GM23248 (cell line): ENCODE results near the gene RPS6KA4. TPM values are rescaled to one million over a fixed set of nuclear protein-coding genes. Genes with fewer than 3 reads are reported as not detected.

Experiments
- DNase-seq: peaks from one replicate; pipeline ENCODE4 v3.0.0-alpha.2; 2015
- H2AFZ ChIP-seq: fragments of 200-600 bp; sonication (generic); 2 replicates; pipeline ENCODE4 v1.6.1; 2016; ENCODE audit warnings: antibody characterized with exemption
- H3F3A ChIP-seq: fragments of 200-600 bp; sonication (generic); 2 replicates; pipeline ENCODE4 v1.6.1; 2016; ENCODE audit warnings: mild to moderate bottlenecking, antibody characterized with exemption, mixed run types; ENCODE audit not compliant: insufficient read depth
- H3K27ac ChIP-seq: fragments of 200-600 bp; sonication (generic); 2 replicates; pipeline ENCODE4 v1.5.1; 2016; ENCODE audit warnings: mild to moderate bottlenecking
- H3K27me3 ChIP-seq: fragments of 200-600 bp; sonication (generic); replicated peaks from 2 replicates; pipeline ENCODE4 v1.6.1; 2016; ENCODE audit warnings: mild to moderate bottlenecking; ENCODE audit not compliant: insufficient read depth
- H3K36me3 ChIP-seq: fragments of 200-600 bp; sonication (generic); 2 replicates; pipeline ENCODE4 v1.6.1; 2016; ENCODE audit warnings: low read depth, mild to moderate bottlenecking
- H3K4me1 ChIP-seq: fragments of 200-600 bp; sonication (generic); 2 replicates; pipeline ENCODE4 v1.6.1; 2016; ENCODE audit warnings: mild to moderate bottlenecking; ENCODE audit not compliant: insufficient read depth
- H3K4me2 ChIP-seq: fragments of 200-600 bp; sonication (generic); one replicate; pipeline ENCODE4 v1.6.1; 2016; ENCODE audit warnings: mild to moderate bottlenecking; ENCODE audit not compliant: unreplicated experiment
- H3K4me3 ChIP-seq: fragments of 200-600 bp; sonication (generic); 2 replicates; pipeline ENCODE4 v1.5.1; 2016; ENCODE audit warnings: mild to moderate bottlenecking
- H3K79me2 ChIP-seq: fragments of 200-600 bp; sonication (generic); 2 replicates; pipeline ENCODE4 v1.6.1; 2016; ENCODE audit warnings: mild to moderate bottlenecking; ENCODE audit not compliant: insufficient read depth
- H3K9ac ChIP-seq: fragments of 200-600 bp; sonication (generic); 2 replicates; pipeline ENCODE4 v1.6.1; 2016; ENCODE audit warnings: mild to moderate bottlenecking
- H3K9me2 ChIP-seq: fragments of 200-600 bp; sonication (generic); 2 replicates; pipeline ENCODE4 v1.6.1; 2016; ENCODE audit warnings: mixed run types, mild to moderate bottlenecking, moderate library complexity; ENCODE audit not compliant: insufficient read depth
- H3K9me3 ChIP-seq: fragments of 200-600 bp; sonication (generic); one replicate; pipeline ENCODE4 v1.6.1; 2017; ENCODE audit warnings: low read depth
- H4K20me1 ChIP-seq: fragments of 200-600 bp; sonication (generic); 2 replicates; pipeline ENCODE4 v1.6.0; 2016; ENCODE audit not compliant: insufficient read depth
- EZH2 ChIP-seq: fragments of 200-600 bp; sonication (generic); IDR thresholded peaks from 2 replicates; pipeline ENCODE4 v1.6.1; 2018; ENCODE audit warnings: antibody characterized with exemption, mild to moderate bottlenecking; ENCODE audit not compliant: insufficient read depth, poor library complexity, severe bottlenecking
- EZH2phosphoT487 ChIP-seq: fragments of 200-600 bp; sonication (generic); IDR thresholded peaks from 2 replicates; pipeline ENCODE4 v1.6.1; 2018; ENCODE audit warnings: antibody characterized with exemption, moderate library complexity, mild to moderate bottlenecking, low read depth; ENCODE audit not compliant: insufficient read depth
- WGBS, 2 experiments: methylation state at CpG; one replicate each; pipeline ENCODE4 v1.1.6; 2015 to 2017; ENCODE audit warnings: low lambda C conversion rate in 2 of 2, low coverage in 1 of 2; ENCODE audit errors: missing lambda C conversion rate in 2 of 2; 5-methylcytosine and 5-hydroxymethylcytosine counted together
- in situ Hi-C: fragments of 300-500 bp; cut with MboI; formaldehyde crosslinking; loops from 2 replicates; pipeline ENCODE4 v1.15.0; 2020
- polyA plus RNA-seq: library from polyadenylated mRNA; unstranded; fragments of >200 nt; fragmentation: Nextera tagmentation; extraction: Ambion mirVana; gene quantifications from 2 replicates; pipeline ENCODE4 v1.2.1, GENCODE V29; 2016
- total RNA-seq: library from RNA; depleted of rRNA; stranded (reverse); fragments of >200 nt; shearing (Covaris generic); gene quantifications from 2 replicates; pipeline ENCODE4 v1.2.3, GENCODE V29; 2014

Gene RPS6KA4
- total and polyA plus RNA-seq, 2 experiments from 2014 or later, result 12.2 to 61.0 TPM

GRCh38 chr11:64372021-64372420 is 13.1 kb downstream of the RPS6KA4 start:
- no peaks in the 10 kb centered on the region for H3K79me2 ChIP-seq
- H2AFZ ChIP-seq, result no peak overlapping the region
- H3K9me2 ChIP-seq, result no peaks in the 10 kb centered on the region
- no peak for DNase-seq
- no peak overlapping the region for H3K9ac ChIP-seq
- no peaks in the 10 kb centered on the region for H3K9me3 ChIP-seq
- TF ChIP-seq EZH2phosphoT487 (no peak), EZH2 (no peak)
- H3K4me3 ChIP-seq, result no peak overlapping the region
- no peaks in the 10 kb centered on the region for H4K20me1 ChIP-seq
- no peaks in the 10 kb centered on the region for H3K27me3 ChIP-seq
- 81 to 83% methylated on average over 6 of the region's 6 CpGs for WGBS, 2 experiments
- no peak overlapping the region for H3K4me2 ChIP-seq
- peaks cover 6% of the 10 kb centered on the region; the same call in 1 of the 2 replicates for H3K36me3 ChIP-seq
- H3K27ac ChIP-seq, result no peak overlapping the region
- in situ Hi-C loops, result no loop called here
- no peaks in the 10 kb centered on the region for H3F3A ChIP-seq
- H3K4me1 ChIP-seq, result no peaks in the 10 kb centered on the region

- H3K4me2 ChIP-seq, result no peak overlapping the region
- DNase-seq, result peak; percentile 18
- no peaks in the 10 kb centered on the region for H3K9me2 ChIP-seq
- H3K27me3 ChIP-seq, result no peaks in the 10 kb centered on the region
- in situ Hi-C loops, result no loop called here
- H3K4me3 ChIP-seq, result no peak overlapping the region
- no peaks in the 10 kb centered on the region for H3K79me2 ChIP-seq
- H3K9me3 ChIP-seq, result no peaks in the 10 kb centered on the region
- H3K27ac ChIP-seq, result no peak overlapping the region
- H3K4me1 ChIP-seq, result no peaks in the 10 kb centered on the region
- H4K20me1 ChIP-seq, result no peaks in the 10 kb centered on the region
- no peak overlapping the region for H3K9ac ChIP-seq
- no peaks in the 10 kb centered on the region; the same call in 1 of the 2 replicates for H3K36me3 ChIP-seq
- WGBS, 2 experiments, result 55 to 56% methylated on average over 15 to 18 of the region's 18 CpGs
- no peak overlapping the region for H2AFZ ChIP-seq
- H3F3A ChIP-seq, result 0 out of 2 replicates have a peak, but pooled peaks cover 4% of the 10 kb centered on the region
- no peak for TF ChIP-seq EZH2
- TF ChIP-seq EZH2phosphoT487, result no peak
Measured at GRCh38 chr11:64372802-64373597, 14.0 kb downstream of the RPS6KA4 start.

- DNase-seq, result no peak
- Histone ChIP-seq H3K27me3 (no peaks in the 10 kb centered on the region), H3K4me3 (no peak overlapping the region), H3K79me2 (no peaks in the 10 kb centered on the region), H3K9ac (no peak overlapping the region), H3K4me1 (peaks cover 4% of the 10 kb centered on the region), H3K36me3 (no peaks in the 10 kb centered on the region; the same call in 1 of the 2 replicates), H3K9me3 (no peaks in the 10 kb centered on the region), H4K20me1 (no peaks in the 10 kb centered on the region), H2AFZ (no peak overlapping the region), H3K4me2 (no peak overlapping the region), H3K9me2 (no peaks in the 10 kb centered on the region), H3K27ac (no peak overlapping the region), H3F3A (0 out of 2 replicates have a peak, but pooled peaks cover 8% of the 10 kb centered on the region)
- no peak for TF ChIP-seq EZH2
- no peak for TF ChIP-seq EZH2phosphoT487
- in situ Hi-C loops, result no loop called here
- WGBS, 2 experiments, result 96 to 100% methylated on average over 3 to 5 of the region's 5 CpGs
Measured at GRCh38 chr11:64373598-64373974, 14.6 kb downstream of the RPS6KA4 start.

- no peaks in the 10 kb centered on the region for H3K9me3 ChIP-seq
Measured at GRCh38 chr11:64376071-64376470, 17.1 kb downstream of the RPS6KA4 start.

More at GRCh38 chr11:64376071-64376470, 17.1 kb downstream of the RPS6KA4 start:
- Histone ChIP-seq H3K4me3 (no peak overlapping the region), H3K4me1 (peaks cover 6% of the 10 kb centered on the region), H3K27me3 (no peaks in the 10 kb centered on the region), H3K4me2 (no peak overlapping the region), H4K20me1 (no peaks in the 10 kb centered on the region), H3K9ac (no peak overlapping the region), H3K79me2 (no peaks in the 10 kb centered on the region), H3K9me2 (no peaks in the 10 kb centered on the region), H3K27ac (no peak overlapping the region), H3K36me3 (no peaks in the 10 kb centered on the region; the same call in 1 of the 2 replicates), H3F3A (0 out of 2 replicates have a peak, but pooled peaks cover 8% of the 10 kb centered on the region), H2AFZ (no peak overlapping the region)
- 88 to 89% methylated on average over 7 of the region's 7 CpGs for WGBS, 2 experiments
- no peak for DNase-seq
- in situ Hi-C loops, result no loop called here
- TF ChIP-seq EZH2phosphoT487, result no peak
- no peak for TF ChIP-seq EZH2
